DND-41 (cell line): ENCODE measurements around the gene NAPA.

ENCODE experiments used
- ATAC-seq: fragments of 200-7000 bp; cut with Tn5 transposase; 3 replicates; pipeline ENCODE4 v1.9.1; 2021; ENCODE audit warnings: low read depth; ENCODE audit not compliant: insufficient read depth
- DNase-seq: peaks from one replicate; pipeline ENCODE4 v3.0.0-alpha.2; 2020
- H2AFZ ChIP-seq: 2 replicates; pipeline ENCODE4 v1.6.0; 2012; ENCODE audit warnings: low read depth, low read length
- H3K27ac ChIP-seq: 2 replicates; pipeline ENCODE4 v1.5.1; 2012; ENCODE audit warnings: low read length, inconsistent platforms
- H3K27me3 ChIP-seq: fragments of 200-600 bp; sonication (generic); 2 replicates; pipeline ENCODE4 v1.6.0; 2012; ENCODE audit warnings: low read length, mild to moderate bottlenecking, inconsistent platforms; ENCODE audit not compliant: insufficient read depth, poor library complexity
- H3K36me3 ChIP-seq: 2 replicates; pipeline ENCODE4 v1.5.1; 2012; ENCODE audit warnings: low read length, inconsistent platforms; ENCODE audit not compliant: insufficient read depth
- H3K4me1 ChIP-seq: 2 replicates; pipeline ENCODE4 v1.5.1; 2012; ENCODE audit warnings: mild to moderate bottlenecking, low read length; ENCODE audit not compliant: insufficient read depth
- H3K4me2 ChIP-seq: 2 replicates; pipeline ENCODE4 v1.6.0; 2012; ENCODE audit warnings: mild to moderate bottlenecking, moderate library complexity, low read length, inconsistent platforms; ENCODE audit not compliant: insufficient read depth
- H3K4me3 ChIP-seq, 2 experiments: fragments of 200-600 bp in 1 of 2; shearing (Covaris generic) in 1 of 2; 2 replicates each; pipeline ENCODE4 v1.5.1; 2012 to 2016; ENCODE audit warnings: inconsistent platforms in 2 of 2, low read length in 2 of 2, mild to moderate bottlenecking in 2 of 2, low read depth in 1 of 2, moderate library complexity in 1 of 2
- H3K79me2 ChIP-seq: 2 replicates; pipeline ENCODE4 v1.6.0; 2012; ENCODE audit warnings: low read length, inconsistent platforms; ENCODE audit not compliant: insufficient read depth
- H3K9ac ChIP-seq: 2 replicates; pipeline ENCODE4 v1.6.0; 2012; ENCODE audit warnings: low read depth, mild to moderate bottlenecking, inconsistent platforms, low read length, moderate library complexity
- H3K9me3 ChIP-seq: 2 replicates; pipeline ENCODE4 v1.5.1; 2012; ENCODE audit warnings: low read length, moderate library complexity, mild to moderate bottlenecking, inconsistent platforms; ENCODE audit not compliant: insufficient read depth, severe bottlenecking
- H4K20me1 ChIP-seq: 2 replicates; pipeline ENCODE4 v1.6.0; 2012; ENCODE audit warnings: low read length; ENCODE audit not compliant: insufficient read depth
- EZH2 ChIP-seq: IDR thresholded peaks from 3 replicates; pipeline ENCODE4 v1.6.1; 2012; ENCODE audit warnings: borderline replicate concordance, low read depth, mild to moderate bottlenecking, moderate library complexity, low read length, inconsistent platforms; ENCODE audit not compliant: severe bottlenecking
- TF ChIP-seq, protein P1 (sequence below): IDR thresholded peaks from 2 replicates; pipeline ENCODE4 v1.5.1; 2012; ENCODE audit warnings: borderline replicate concordance, low read length, moderate library complexity, mild to moderate bottlenecking; ENCODE audit not compliant: poor library complexity, severe bottlenecking; ENCODE audit errors: extremely low read depth

Gene NAPA

GRCh38 chr19:47539747-47540311 lies 25.0 kb upstream of the NAPA start:
- no peak for TF ChIP-seq EZH2
- TF ChIP-seq, protein P1, sequence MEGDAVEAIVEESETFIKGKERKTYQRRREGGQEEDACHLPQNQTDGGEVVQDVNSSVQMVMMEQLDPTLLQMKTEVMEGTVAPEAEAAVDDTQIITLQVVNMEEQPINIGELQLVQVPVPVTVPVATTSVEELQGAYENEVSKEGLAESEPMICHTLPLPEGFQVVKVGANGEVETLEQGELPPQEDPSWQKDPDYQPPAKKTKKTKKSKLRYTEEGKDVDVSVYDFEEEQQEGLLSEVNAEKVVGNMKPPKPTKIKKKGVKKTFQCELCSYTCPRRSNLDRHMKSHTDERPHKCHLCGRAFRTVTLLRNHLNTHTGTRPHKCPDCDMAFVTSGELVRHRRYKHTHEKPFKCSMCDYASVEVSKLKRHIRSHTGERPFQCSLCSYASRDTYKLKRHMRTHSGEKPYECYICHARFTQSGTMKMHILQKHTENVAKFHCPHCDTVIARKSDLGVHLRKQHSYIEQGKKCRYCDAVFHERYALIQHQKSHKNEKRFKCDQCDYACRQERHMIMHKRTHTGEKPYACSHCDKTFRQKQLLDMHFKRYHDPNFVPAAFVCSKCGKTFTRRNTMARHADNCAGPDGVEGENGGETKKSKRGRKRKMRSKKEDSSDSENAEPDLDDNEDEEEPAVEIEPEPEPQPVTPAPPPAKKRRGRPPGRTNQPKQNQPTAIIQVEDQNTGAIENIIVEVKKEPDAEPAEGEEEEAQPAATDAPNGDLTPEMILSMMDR = no peak
- Histone ChIP-seq H3K4me3 (no peak overlapping the region), H4K20me1 (peaks cover 11% of the 10 kb centered on the region), H3K9ac (no peak overlapping the region), H3K9me3 (no peaks in the 10 kb centered on the region), H3K27me3 (peaks cover 26% of the 10 kb centered on the region), H3K4me2 (no peak overlapping the region), H3K79me2 (no peaks in the 10 kb centered on the region), H2AFZ (no peak overlapping the region), H3K27ac (no peak overlapping the region), H3K4me1 (no peaks in the 10 kb centered on the region), H3K36me3 (no peaks in the 10 kb centered on the region)
- DNase-seq (no peak), ATAC-seq (no peak)

GRCh38 chr19:47538812-47539211 lies 23.9 kb upstream of the NAPA start:
- Histone ChIP-seq H2AFZ (no peak overlapping the region), H3K27me3 (peaks cover 26% of the 10 kb centered on the region), H3K4me1 (no peaks in the 10 kb centered on the region), H3K27ac (no peak overlapping the region), H3K36me3 (no peaks in the 10 kb centered on the region), H3K79me2 (no peaks in the 10 kb centered on the region), H4K20me1 (peaks cover 11% of the 10 kb centered on the region), H3K9ac (no peak overlapping the region), H3K9me3 (no peaks in the 10 kb centered on the region), H3K4me3 (no peak overlapping the region), H3K4me2 (no peak overlapping the region)
- DNase-seq (no peak), ATAC-seq (no peak)
- TF ChIP-seq, protein P1 = no peak
- TF ChIP-seq EZH2 = no peak

DNA sequence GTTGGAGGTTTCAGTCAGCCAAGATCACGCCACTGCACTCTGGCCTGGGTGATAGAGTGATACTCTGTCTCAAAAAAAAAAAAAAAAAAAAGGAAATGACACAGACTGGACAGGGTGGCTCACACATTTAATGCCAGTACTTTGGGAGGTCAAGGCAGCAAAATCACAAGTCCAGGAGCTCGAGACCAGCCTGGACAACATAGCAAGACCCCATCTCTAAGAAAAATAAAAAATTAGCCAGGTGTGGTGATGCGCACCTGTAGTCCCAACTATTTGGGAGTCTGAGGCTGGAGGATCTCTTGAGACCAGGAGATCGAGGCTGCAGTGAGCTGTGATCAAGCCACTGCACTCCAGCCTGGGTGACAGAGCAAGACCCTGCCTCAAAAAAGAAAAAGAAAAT lies 22.6 kb upstream of the NAPA start:
- H3K9ac ChIP-seq = no peak overlapping the region
- H3K9me3 ChIP-seq = no peaks in the 10 kb centered on the region
- H3K4me3 ChIP-seq = no peak overlapping the region
- H3K4me2 ChIP-seq = no peak overlapping the region
- DNase-seq = no peak
- no peak for TF ChIP-seq EZH2
- TF ChIP-seq, protein P1 = no peak
- peaks cover 11% of the 10 kb centered on the region for H4K20me1 ChIP-seq
- H3K4me1 ChIP-seq = no peaks in the 10 kb centered on the region
- no peak overlapping the region for H3K27ac ChIP-seq
- peaks cover 26% of the 10 kb centered on the region for H3K27me3 ChIP-seq
- no peak for ATAC-seq
- no peak overlapping the region for H2AFZ ChIP-seq
- no peaks in the 10 kb centered on the region for H3K79me2 ChIP-seq
- no peaks in the 10 kb centered on the region for H3K36me3 ChIP-seq

- H4K20me1 ChIP-seq = peaks cover 14% of the 10 kb centered on the region; the same call in 1 of the 2 replicates
- no peaks in the 10 kb centered on the region for H3K36me3 ChIP-seq
- H3K9ac ChIP-seq = no peak overlapping the region
- no peak overlapping the region for H2AFZ ChIP-seq
- H3K27ac ChIP-seq = no peak overlapping the region
- H3K4me3 ChIP-seq = no peak overlapping the region
- ATAC-seq (no peak), DNase-seq (no peak)
- no peaks in the 10 kb centered on the region for H3K4me1 ChIP-seq
- no peaks in the 10 kb centered on the region for H3K79me2 ChIP-seq
- H3K27me3 ChIP-seq = peaks cover 19% of the 10 kb centered on the region
- H3K4me2 ChIP-seq = no peak overlapping the region
- H3K9me3 ChIP-seq = no peaks in the 10 kb centered on the region
- no peak for TF ChIP-seq EZH2
- TF ChIP-seq, protein P1 = no peak
Observed at GRCh38 chr19:47534628-47535027, 19.8 kb upstream of the NAPA start.
